Neuronal stem cell (in vitro differentiated cells): Measurements from ENCODE around the gene PAX2.

ENCODE experiments used
- DNase-seq: peaks from one replicate; pipeline ENCODE4 v3.0.0-alpha.2; 2013; ENCODE audit warnings: low spot score
- H2AFZ ChIP-seq: one replicate; pipeline ENCODE4 v1.6.1; 2013; ENCODE audit warnings: mild to moderate bottlenecking, low read length, inconsistent platforms
- H2AK5ac ChIP-seq: 2 replicates; pipeline ENCODE4 v1.6.1; 2013; ENCODE audit warnings: low read depth, mild to moderate bottlenecking, inconsistent platforms, low read length, moderate library complexity, mixed read lengths
- H2BK120ac ChIP-seq: 2 replicates; pipeline ENCODE4 v1.6.1; 2013; ENCODE audit warnings: low read depth, mild to moderate bottlenecking, inconsistent platforms, low read length, moderate library complexity, mixed read lengths
- H2BK12ac ChIP-seq: one replicate; pipeline ENCODE4 v1.6.1; 2013; ENCODE audit warnings: low read length, inconsistent platforms
- H2BK15ac ChIP-seq: 2 replicates; pipeline ENCODE4 v1.6.1; 2013; ENCODE audit warnings: mild to moderate bottlenecking, low read length, inconsistent platforms, mixed read lengths
- H2BK5ac ChIP-seq: one replicate; pipeline ENCODE4 v1.6.1; 2013; ENCODE audit warnings: inconsistent platforms, mild to moderate bottlenecking, low read length, moderate library complexity
- H3K14ac ChIP-seq: one replicate; pipeline ENCODE4 v1.6.1; 2013; ENCODE audit warnings: low read length, inconsistent platforms
- H3K18ac ChIP-seq: 2 replicates; pipeline ENCODE4 v1.6.1; 2013; ENCODE audit warnings: low read length, inconsistent platforms
- H3K23ac ChIP-seq: 2 replicates; pipeline ENCODE4 v1.6.1; 2013; ENCODE audit warnings: low read depth, mild to moderate bottlenecking, mixed read lengths, low read length, inconsistent platforms; ENCODE audit not compliant: poor library complexity
- H3K27ac ChIP-seq: replicated peaks from 3 replicates; pipeline ENCODE4 v1.5.1; 2013; ENCODE audit warnings: low read length, inconsistent platforms
- H3K27me3 ChIP-seq, 3 experiments: 2 replicates each; pipeline ENCODE4 v1.6.1; 2013; ENCODE audit warnings: low read length in 3 of 3, mild to moderate bottlenecking in 2 of 3, inconsistent platforms in 1 of 3, low read depth in 1 of 3, mixed read lengths in 1 of 3, moderate library complexity in 1 of 3; ENCODE audit not compliant: control insufficient read depth in 3 of 3, insufficient read depth in 3 of 3
- H3K36me3 ChIP-seq, 2 donors: replicated peaks in 1 of 2; 2 replicates each; pipeline ENCODE4 v1.6.1; 2013; ENCODE audit warnings: low read length in 2 of 2; ENCODE audit not compliant: control insufficient read depth in 2 of 2, insufficient read depth in 2 of 2
- H3K4ac ChIP-seq: 2 replicates; pipeline ENCODE4 v1.6.1; 2013; ENCODE audit warnings: inconsistent platforms, mild to moderate bottlenecking, low read length, moderate library complexity
- H3K4me1 ChIP-seq, 2 donors: 1 replicate in 1 of 2; 2 replicates in 1 of 2; pipeline ENCODE4 v1.6.1; 2013; ENCODE audit warnings: low read length in 2 of 2, low read depth in 1 of 2; ENCODE audit not compliant: control insufficient read depth in 2 of 2, insufficient read depth in 1 of 2
- H3K4me2 ChIP-seq: one replicate; pipeline ENCODE4 v1.6.1; 2013; ENCODE audit warnings: mild to moderate bottlenecking, low read length, inconsistent platforms; ENCODE audit not compliant: insufficient read depth, poor library complexity, severe bottlenecking
- H3K4me3 ChIP-seq, 2 donors: 2 replicates each; pipeline ENCODE4 v1.5.1; 2013; ENCODE audit warnings: low read length in 2 of 2, mild to moderate bottlenecking in 2 of 2, inconsistent platforms in 1 of 2, moderate library complexity in 1 of 2
- H3K79me1 ChIP-seq: one replicate; pipeline ENCODE4 v1.6.1; 2013; ENCODE audit warnings: low read depth, mild to moderate bottlenecking, inconsistent platforms, low read length, moderate library complexity
- H3K9ac ChIP-seq: one replicate; pipeline ENCODE4 v1.6.1; 2013; ENCODE audit warnings: mild to moderate bottlenecking, low read depth, low read length, inconsistent platforms; ENCODE audit not compliant: poor library complexity
- H3K9me3 ChIP-seq, 2 donors: replicated peaks in 1 of 2; 2 replicates each; pipeline versions ENCODE3 to v1.6.1; 2013; ENCODE audit warnings: low read length in 2 of 2, mild to moderate bottlenecking in 2 of 2, inconsistent platforms in 1 of 2, low read depth in 1 of 2, mixed read lengths in 1 of 2, moderate library complexity in 1 of 2; ENCODE audit not compliant: control insufficient read depth in 2 of 2, insufficient read depth in 1 of 2
- H4K8ac ChIP-seq: one replicate; pipeline ENCODE4 v1.6.1; 2013; ENCODE audit warnings: low read depth, mild to moderate bottlenecking, inconsistent platforms, low read length, moderate library complexity
- H4K91ac ChIP-seq: one replicate; pipeline ENCODE4 v1.6.1; 2013; ENCODE audit warnings: low read length, low read depth, mild to moderate bottlenecking, inconsistent platforms; ENCODE audit not compliant: poor library complexity
- WGBS, 2 donors: extraction: QIAGEN DNeasy Blood & Tissue Kit; methylation state at CpG; one replicate each; pipeline ENCODE4 v1.1.7; 2013; ENCODE audit warnings: missing lambda C conversion rate in 2 of 2, mixed read lengths in 1 of 2; ENCODE audit not compliant: insufficient read length in 2 of 2, insufficient replicate concordance in 1 of 2; ENCODE audit errors: extremely low coverage in 2 of 2; 5-methylcytosine and 5-hydroxymethylcytosine counted together

Gene PAX2

GRCh38 chr10:100817268-100817839, 72.0 kb downstream of the PAX2 start:
- H4K91ac ChIP-seq: no peak overlapping the region
- no CpG with 5 or more reads among the region's 4 CpGs for WGBS, 2 donors
- H3K79me1 ChIP-seq: no peaks in the 10 kb centered on the region
- no peak overlapping the region for H2AFZ ChIP-seq
- H3K23ac ChIP-seq: no peak overlapping the region
- no peak overlapping the region for H2AK5ac ChIP-seq
- no peak overlapping the region for H2BK12ac ChIP-seq
- no peaks in the 10 kb centered on the region for H3K36me3 ChIP-seq
- H3K27me3 ChIP-seq: peaks cover 0 to 78% (median 67%) of the 10 kb centered on the region in 3 experiments
- H3K18ac ChIP-seq: peak overlapping the region; percentile 41
- no peak overlapping the region for H3K4me2 ChIP-seq
- no peak for DNase-seq
- H3K14ac ChIP-seq: peak overlapping the region; percentile 25
- no peak overlapping the region for H2BK120ac ChIP-seq
- no peak overlapping the region for H3K4me3 ChIP-seq
- no peak overlapping the region for H2BK5ac ChIP-seq
- no peak overlapping the region for H4K8ac ChIP-seq
- no peak overlapping the region for H3K4ac ChIP-seq
- peaks cover 0 to 9% of the 10 kb centered on the region in 2 donors for H3K4me1 ChIP-seq
- H2BK15ac ChIP-seq: no peak overlapping the region
- no peaks in the 10 kb centered on the region for H3K9me3 ChIP-seq
- no peak overlapping the region for H3K27ac ChIP-seq
- no peak overlapping the region for H3K9ac ChIP-seq

GRCh38 chr10:100819424-100819823, 74.0 kb downstream of the PAX2 start:
- Histone ChIP-seq H3K4me3 (no peak overlapping the region), H2BK12ac (no peak overlapping the region), H3K18ac (no peak overlapping the region), H3K9me3 (no peaks in the 10 kb centered on the region), H3K27me3 (peaks cover 2 to 82% (median 74%) of the 10 kb centered on the region in 3 experiments), H2BK120ac (no peak overlapping the region), H3K36me3 (no peaks in the 10 kb centered on the region), H2BK5ac (no peak overlapping the region), H2AFZ (no peak overlapping the region), H3K4me2 (no peak overlapping the region), H3K4me1 (peaks cover 0 to 9% of the 10 kb centered on the region in 2 donors), H3K4ac (no peak overlapping the region), H4K91ac (no peak overlapping the region), H4K8ac (no peak overlapping the region), H2BK15ac (no peak overlapping the region), H3K27ac (no peak overlapping the region), H3K23ac (no peak overlapping the region), H3K9ac (no peak overlapping the region), H3K79me1 (no peaks in the 10 kb centered on the region), H2AK5ac (no peak overlapping the region), H3K14ac (no peak overlapping the region)
- WGBS, 2 donors: no CpG with 5 or more reads among the region's 6 CpGs
- DNase-seq: no peak

- H3K36me3 ChIP-seq: no peaks in the 10 kb centered on the region
- no peak overlapping the region for H2AK5ac ChIP-seq
- H2BK12ac ChIP-seq: no peak overlapping the region
- WGBS, 2 donors: no CpG with 5 or more reads among the region's 3 CpGs
- H2AFZ ChIP-seq: no peak overlapping the region
- peaks cover 2 to 3% of the 10 kb centered on the region in 2 donors for H3K4me1 ChIP-seq
- no peaks in the 10 kb centered on the region for H3K79me1 ChIP-seq
- peaks cover 0 to 2% of the 10 kb centered on the region in 2 donors for H3K9me3 ChIP-seq
- no peak overlapping the region for H3K18ac ChIP-seq
- no peak overlapping the region for H3K9ac ChIP-seq
- no peak overlapping the region for H3K27ac ChIP-seq
- no peak overlapping the region for H2BK5ac ChIP-seq
- no peak overlapping the region for H2BK15ac ChIP-seq
- peaks cover 14 to 83% (median 81%) of the 10 kb centered on the region in 3 experiments for H3K27me3 ChIP-seq
- H3K14ac ChIP-seq: no peak overlapping the region
- no peak overlapping the region for H4K91ac ChIP-seq
- H2BK120ac ChIP-seq: no peak overlapping the region
- no peak overlapping the region for H3K23ac ChIP-seq
- H3K4me3 ChIP-seq: no peak overlapping the region
- H4K8ac ChIP-seq: no peak overlapping the region
- no peak for DNase-seq
- no peak overlapping the region for H3K4me2 ChIP-seq
- H3K4ac ChIP-seq: no peak overlapping the region
Measured at GRCh38 chr10:100823194-100823593, 77.8 kb downstream of the PAX2 start.

- Histone ChIP-seq H3K4me1 (peaks cover 9 to 10% of the 10 kb centered on the region in 2 donors), H3K9ac (no peak overlapping the region), H3K9me3 (peaks cover 0 to 2% of the 10 kb centered on the region in 2 donors), H3K79me1 (no peaks in the 10 kb centered on the region), H3K4ac (no peak overlapping the region), H4K8ac (no peak overlapping the region), H2BK15ac (no peak overlapping the region), H2BK12ac (no peak overlapping the region), H2AFZ (no peak overlapping the region), H2AK5ac (no peak overlapping the region), H3K27ac (no peak overlapping the region), H4K91ac (no peak overlapping the region), H2BK5ac (no peak overlapping the region), H3K36me3 (no peaks in the 10 kb centered on the region), H3K27me3 (peaks cover 25 to 94% (median 92%) of the 10 kb centered on the region in 3 experiments), H3K18ac (no peak overlapping the region), H3K23ac (no peak overlapping the region), H3K4me2 (no peak overlapping the region), H3K4me3 (no peak overlapping the region), H3K14ac (no peak overlapping the region), H2BK120ac (no peak overlapping the region)
- WGBS, 2 donors: no CpG with 5 or more reads among the region's 3 CpGs
- DNase-seq: no peak
Measured at GRCh38 chr10:100824886-100825285, 79.5 kb downstream of the PAX2 start.
